DMS153 treated with DMSO at 0.1 percent for 48 hours (cell line): ENCODE results near the gene DNM3.

Experiments
- DNase-seq: peaks from one replicate; lab custom pipeline; 2025; ENCODE audit not compliant: unreplicated experiment; lab: John Stamatoyannopoulos, UW

Gene DNM3

DNA sequence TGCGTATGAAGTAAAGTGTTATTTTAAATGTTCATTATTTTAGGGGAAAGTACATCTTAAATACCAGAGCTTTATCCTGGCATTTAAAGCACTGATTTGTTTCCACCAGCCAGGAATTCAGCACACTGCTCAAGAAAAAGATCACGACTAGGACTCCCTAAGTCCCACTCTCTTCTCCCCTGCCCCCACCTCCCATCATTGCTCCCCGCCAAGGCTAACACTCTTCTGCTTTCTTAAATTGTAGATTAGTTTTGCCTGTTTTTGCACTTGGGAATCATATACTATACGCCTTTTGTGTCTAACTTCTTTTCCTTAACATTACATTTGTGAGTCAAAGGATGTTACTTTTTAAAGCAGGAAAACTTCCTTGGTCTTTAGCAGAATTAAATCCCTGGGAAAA, 541.7 kb downstream of the DNM3 start:
- no peak for DNase-seq

DNA sequence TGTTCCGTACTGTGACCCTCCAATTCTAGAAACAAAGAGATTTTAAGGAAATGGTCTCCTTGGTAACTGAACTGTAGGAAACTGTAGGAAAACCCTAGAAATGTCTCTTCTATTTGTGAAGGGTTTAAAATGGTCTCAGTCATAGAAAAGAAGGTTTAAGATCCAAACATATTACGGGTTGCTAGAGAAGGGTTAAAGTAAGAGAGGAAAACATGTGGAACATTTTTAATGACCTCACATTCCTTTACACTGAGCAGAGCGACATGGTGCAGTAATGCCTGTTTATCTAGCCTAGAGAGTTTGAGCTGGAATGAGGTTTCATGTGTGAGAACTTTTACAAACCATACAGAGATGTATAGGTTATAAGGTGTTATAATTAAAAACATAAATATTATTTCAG, 542.2 kb downstream of the DNM3 start:
- no peak for DNase-seq

DNA sequence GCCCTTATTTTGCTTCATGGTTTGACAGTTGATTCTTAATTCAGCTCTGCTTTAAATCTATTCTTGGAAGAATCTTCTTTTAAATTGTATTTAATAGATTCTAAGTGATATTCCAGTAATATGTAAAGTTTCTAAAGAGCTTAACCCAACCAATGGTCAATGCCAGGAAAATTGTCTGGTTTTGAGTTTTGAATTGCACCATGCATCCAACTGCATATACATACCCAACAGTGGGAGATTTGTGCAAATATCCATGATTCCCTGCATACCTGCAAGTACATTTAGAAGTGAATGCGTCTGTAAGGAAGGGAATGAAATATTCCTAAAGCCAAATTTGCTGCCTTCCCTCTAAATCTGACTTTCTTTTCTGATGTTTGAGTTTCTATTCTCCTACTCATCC, 543.4 kb downstream of the DNM3 start:
- DNase-seq: no peak

DNA sequence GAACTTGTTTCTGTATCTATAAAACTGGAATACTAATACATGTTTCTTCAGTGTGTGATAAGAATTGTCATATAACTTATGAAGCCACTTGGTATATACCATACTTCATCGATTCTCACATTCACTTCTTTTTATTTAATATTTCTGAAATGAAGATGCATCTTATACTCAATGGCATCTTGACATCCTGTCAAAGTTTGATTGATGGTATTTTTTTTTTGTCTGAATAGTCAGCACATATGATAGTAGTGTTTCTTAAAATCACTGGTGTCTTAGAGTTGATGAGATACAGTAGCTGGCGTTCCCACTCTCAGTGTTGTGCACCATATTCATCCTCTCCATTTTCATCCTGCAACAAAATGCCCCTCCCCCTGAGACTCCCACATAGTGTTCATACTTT, 544.7 kb downstream of the DNM3 start:
- no peak for DNase-seq

DNA sequence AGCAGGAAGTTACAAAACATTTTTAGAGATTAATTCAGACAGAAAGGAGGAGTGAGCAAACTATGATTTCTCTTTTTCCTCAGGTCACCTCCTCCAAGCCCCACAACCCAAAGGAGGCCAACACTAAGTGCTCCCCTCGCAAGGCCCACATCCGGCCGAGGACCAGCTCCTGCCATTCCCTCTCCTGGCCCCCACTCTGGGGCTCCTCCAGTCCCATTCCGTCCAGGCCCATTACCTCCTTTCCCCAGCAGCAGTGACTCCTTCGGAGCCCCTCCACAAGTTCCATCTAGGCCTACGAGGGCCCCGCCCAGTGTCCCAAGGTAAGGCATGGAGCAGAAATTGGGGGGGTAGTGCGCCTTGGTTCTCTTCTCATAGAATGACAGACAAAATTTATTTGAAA, 547.2 kb downstream of the DNM3 start:
- DNase-seq: no peak

DNA sequence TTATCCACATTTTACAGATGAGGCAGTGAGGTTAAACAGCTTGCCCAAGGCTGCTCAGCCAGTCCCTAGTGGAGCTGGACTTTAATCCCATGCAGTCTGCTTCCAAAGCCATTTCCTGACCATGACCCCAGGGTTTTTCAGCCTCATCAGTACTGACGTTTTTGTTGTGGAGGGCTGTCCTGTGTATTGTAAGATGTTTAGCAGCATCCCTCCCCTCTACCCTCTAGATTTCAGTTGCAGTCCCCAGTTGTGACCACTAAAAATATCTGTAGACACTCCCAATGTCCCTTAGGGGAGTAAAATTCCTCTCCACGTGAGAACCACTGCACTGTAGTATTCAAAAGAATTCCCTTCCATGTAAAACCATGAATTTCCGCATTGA, 549.0 kb downstream of the DNM3 start:
- DNase-seq: no peak

DNA sequence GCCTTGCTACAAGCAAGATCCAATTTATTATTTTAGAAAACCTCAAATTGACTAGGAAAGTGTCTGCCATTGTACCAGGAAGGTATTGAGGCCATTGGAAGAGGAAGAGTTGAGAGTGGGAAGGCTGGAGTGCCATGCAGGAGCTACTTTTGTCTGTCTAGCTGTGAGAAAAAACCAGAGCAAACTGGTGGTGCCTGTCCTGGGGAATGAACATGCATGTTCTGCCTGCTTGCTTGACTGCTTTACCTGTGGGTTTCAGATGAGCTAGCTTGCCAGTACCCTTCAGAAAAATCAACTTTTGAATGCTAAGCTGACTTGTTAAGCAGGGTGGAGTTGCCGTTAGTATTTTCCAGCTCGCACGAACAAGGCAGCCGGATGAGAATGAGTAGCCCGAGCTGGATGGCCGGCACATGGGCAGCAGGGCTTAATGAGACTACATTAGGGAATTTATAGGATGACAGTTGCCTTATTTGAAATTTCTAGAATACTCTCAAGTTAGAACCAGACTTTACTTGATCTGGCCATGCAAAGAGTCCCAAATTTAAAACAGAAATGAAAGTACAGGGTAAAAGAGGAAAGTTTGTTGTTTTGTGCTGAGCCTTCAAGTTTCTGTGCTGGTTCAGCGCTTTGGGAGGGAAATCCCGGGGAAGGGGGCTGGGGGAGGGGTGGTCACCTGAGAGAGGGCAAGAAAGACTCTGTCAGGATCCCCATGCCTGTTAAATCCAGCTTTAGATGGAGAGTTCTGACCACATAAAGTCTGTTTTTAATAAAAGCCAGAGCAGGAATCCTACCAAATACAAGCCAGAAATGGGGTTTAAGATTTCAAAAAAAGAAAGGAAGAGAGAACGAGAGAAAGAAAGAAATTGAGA, 549.6 kb downstream of the DNM3 start:
- DNase-seq: no peak

DNA sequence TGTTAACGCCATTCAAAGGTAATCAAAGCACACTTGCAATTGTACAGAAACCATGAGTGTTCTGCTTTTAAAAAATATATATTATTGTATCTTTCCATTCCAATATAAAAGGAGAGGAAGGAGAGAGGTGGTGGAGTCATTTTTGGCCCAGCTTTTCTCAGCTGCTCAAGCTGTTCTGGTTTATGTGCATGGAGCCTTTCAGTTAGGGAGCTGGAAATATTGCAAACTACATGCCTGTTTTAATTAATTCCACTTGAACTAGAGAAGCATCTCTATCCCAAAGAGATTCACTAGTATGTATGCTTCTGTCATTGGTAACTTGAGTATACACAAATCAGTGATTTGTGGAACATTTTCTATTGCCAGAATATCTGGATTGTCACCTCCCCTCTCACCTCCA, 550.7 kb downstream of the DNM3 start:
- no peak for DNase-seq

DNA sequence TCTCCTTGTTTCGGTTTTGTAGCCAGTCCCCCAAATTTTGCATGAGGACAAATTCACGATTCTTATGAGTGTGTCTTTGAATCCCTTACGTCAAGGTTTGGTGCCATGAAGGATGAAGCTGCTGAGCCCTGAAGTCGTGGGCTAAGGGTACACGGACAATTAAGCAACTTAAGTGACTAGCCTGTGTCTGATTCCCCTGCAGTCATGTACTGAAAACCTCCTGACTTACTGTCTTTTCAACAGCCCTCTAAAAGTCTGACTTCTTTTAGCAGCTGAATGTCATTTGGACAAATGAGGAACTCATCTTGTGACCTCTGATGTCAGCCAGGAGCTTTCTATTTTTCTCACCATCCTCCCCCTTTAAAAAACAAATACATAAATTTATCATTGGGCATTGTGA, 552.1 kb downstream of the DNM3 start:
- DNase-seq: no peak

DNA sequence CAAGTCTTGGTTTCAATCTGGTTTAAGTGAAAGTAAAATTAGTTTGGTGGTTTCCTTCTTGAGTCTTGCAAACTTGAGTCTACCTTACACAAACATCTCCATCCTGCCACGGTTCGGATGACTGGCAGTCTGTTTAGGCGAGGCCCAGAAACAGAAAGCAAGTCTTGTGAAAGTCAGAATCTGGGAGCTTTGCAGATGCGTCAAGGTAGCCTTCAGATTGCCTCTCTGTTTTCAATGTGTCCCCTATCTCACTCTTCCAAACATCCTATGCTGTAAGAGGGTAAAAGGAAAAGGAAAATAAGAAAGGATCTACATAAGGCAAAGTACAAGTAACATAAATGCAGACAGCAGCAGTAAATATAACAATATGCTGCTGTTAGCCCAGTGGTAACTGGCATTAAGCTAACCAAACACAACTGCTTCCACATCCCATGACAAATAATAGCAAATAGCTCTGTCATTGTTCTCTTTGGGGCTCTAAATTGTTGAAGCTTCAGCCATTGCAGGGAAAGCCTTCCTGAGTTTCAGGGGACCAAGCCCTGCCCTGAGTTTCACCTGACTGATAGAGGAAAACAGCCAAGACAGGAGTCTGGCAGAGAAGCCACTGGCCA, 552.9 kb downstream of the DNM3 start:
- DNase-seq: no peak

DNA sequence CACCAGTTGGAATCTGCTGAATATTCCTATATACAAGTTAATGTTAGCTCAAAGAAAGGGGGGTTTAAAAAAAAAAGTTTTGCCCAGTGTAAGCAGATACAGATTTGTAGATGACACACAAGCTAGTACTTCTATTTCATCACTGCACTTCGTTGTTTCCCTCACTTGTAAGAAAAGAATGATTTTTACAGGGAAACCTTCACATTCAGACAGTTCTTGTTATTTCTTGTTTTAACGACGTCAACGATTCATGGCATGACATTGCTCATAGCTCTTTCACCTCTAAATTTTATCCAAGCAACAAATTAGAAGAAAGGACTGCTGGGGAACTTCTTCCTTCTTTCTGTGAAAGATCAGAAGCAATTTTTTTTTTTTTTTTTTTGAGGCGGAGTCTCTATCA, 553.5 kb downstream of the DNM3 start:
- DNase-seq: no peak

DNA sequence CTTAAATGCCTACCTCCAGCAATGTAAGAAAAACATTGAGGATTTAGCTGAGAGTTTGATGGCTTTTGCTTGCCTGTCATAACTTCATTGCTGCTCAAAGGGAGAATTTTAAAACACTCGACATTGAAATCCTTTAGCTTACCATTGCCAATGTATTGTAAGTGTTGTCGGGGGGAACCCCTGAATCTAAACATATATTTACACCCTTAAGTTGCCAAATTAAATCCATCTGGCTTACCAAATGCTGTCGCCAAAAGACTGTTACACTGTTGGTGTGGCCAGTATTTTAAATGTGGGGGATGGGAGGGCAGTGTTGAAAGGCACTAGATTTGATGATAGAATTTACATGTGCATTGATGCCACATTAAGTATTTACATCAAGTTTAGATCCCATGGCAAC, 554.3 kb downstream of the DNM3 start:
- DNase-seq: no peak

DNA sequence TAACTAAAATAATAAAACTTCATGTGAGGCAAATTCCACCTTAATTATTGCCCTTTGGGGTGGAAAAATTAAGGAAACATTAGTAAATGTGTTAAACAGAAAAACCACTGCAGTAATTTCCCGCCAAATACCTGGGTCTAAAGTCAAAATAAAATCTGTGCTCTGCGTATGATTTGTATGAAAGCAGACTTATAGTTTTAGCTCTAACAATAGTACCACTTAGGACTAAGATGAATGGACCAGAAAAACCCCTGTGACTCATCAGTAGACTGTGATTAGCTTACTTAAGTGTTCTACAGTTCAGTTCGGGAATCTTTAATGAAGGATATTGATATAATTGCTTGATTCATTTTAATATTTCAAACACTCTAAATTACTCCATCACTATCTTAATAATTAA, 555.9 kb downstream of the DNM3 start:
- no peak for DNase-seq

DNA sequence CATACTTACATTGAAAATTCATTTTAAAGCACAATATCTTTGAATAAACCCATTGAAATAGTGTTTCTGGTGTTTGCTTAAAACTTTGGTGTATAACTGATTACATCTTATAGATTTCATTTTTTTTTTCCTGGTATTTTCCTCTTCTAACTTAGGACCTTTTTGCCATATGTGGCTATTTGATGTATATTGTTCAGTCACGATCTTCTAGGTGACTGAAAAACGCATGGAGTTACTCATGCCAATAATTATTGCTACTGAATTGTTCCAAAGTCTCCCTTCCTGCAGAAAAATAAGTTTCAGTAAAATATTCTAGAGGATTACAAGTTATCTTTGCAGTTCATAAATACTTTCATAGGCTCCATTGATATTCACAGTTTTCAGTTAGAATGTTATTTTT, 556.3 kb downstream of the DNM3 start:
- no peak for DNase-seq

DNA sequence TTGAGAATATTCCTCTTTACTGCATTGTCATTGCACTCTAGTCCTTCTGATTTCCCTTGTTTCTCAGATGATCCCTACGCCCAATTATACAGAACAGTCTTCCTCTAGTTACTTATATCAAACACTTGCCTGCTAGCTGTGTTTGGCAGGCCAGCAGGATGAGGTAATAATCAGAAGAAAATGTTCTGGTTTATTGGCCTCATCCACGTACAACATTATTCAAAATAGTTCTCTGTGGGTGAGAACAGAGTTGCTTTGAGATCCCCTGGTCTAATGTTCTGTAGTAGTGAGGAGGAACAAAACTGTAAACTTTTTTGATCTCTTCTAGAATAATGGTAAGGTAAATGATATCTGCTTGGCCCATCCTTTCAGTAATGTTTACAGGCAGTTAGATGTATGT, 556.9 kb downstream of the DNM3 start:
- no peak for DNase-seq

DNA sequence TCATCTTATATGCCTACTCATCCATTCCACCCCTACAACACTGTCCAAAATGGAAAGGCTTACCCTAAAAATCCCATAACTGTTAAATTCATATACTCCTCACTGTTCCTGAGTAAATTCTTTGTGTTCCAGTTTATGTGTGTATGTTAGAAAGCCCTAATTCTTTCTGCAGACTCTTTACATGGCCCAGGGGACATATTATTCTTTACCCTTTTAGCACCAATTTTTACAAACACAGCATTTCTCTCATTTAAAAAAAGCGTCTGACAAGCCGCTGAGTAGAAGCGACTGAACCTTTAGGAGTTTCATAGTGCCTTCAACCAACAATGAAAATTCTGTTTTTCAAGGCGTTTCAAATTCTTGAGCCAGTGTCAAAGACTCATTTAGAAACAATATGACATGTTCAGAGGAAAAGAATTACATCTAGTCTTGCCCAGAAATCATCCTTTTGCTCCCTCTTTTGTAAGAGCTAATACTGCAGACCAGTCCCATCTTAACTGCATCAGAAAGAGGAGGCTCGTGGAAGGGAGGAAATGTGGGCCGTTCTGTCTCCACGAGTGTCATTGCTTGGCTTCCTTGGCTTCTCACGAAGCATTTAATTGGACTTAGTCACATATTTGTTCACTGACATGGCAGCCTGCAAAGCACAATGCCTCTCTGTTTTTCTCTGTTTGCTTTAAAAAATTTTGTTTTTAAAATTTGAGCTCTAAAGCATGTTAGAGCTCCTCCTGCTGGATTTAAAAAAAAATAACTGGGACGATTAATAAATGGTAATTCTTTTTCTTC, 557.9 kb downstream of the DNM3 start:
- peak; percentile 85 for DNase-seq

DNA sequence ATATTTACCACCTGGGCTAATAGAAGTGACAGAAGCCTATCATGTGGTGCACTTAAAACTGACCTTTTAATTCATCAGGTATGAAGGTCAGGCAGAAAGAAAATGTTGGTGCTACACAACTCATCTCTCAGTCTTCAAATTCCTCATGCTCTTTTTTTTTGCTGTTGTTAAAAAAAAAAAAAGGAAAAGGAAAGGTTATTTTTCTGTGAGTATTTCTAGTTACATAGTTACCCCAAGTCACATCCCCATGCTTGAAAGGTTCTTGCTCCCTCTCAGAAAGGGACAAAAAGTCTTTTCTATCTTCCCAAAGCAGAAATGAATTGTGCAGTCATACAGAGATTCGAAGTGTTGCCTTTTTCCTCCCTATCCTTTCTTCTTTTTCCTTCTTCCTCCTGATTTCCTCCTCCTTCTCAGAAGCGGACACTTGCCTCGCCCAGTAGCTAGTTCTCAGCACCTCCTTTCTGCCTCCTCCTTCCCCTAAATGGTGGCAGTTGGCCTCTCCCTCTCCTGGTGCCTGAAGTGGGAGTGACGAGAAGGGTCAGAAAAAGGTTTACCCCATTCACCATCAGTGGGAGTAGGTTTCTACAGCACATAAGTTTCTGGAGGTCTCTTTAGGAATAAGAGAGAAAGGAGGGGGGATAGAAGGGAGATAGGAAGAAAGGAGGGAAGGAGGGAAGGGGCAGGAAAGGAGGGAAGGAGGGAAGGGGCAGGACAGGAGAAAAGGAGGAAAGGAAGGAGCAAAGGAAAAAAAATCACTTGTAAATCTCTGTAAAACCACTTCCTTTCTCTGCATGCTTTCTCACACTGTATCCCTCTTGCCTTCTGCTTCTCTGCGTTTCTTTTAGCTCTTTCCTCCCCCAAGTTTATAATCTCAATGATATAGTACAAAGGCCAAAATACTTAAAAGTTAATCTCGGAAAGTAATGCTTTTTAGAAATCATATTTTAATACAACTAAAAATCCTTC, 558.7 kb downstream of the DNM3 start:
- DNase-seq: no peak

DNA sequence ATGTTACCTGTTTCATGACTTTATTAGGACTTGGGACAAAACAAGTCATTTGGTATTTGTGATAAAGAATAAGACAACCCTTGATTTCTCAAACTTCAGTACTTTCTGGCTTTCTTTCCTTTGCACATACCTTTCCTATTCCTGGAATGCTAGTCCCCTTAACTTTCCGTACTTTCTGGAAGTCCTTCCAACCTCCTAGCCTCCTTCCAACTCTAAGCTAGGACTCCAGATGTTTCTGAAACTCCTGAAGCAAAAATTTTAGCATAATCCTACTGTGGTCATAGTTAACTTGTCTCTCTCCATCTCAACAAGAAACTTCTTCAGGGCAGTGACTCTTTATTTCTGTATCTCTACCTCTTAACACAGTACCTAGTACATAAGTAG, 559.4 kb downstream of the DNM3 start:
- no peak for DNase-seq

DNA sequence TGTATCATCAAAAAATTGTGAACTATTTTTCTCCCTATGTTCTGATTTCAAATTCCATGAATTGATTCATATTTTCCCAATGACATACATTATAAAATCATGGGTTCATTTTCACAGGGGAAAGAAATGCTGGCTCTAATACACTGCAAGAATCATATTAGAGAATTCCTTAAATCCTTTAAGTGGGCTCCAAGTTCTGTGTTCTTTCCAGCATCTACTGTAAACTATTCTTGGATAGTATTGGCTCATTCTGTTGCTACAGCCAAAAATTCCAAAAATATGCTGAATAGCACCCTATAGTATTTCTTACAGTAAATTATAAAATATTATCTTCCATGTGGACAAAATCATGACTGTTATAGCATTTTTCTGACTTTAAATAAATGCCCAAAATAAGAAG, 560.2 kb downstream of the DNM3 start:
- no peak for DNase-seq

DNA sequence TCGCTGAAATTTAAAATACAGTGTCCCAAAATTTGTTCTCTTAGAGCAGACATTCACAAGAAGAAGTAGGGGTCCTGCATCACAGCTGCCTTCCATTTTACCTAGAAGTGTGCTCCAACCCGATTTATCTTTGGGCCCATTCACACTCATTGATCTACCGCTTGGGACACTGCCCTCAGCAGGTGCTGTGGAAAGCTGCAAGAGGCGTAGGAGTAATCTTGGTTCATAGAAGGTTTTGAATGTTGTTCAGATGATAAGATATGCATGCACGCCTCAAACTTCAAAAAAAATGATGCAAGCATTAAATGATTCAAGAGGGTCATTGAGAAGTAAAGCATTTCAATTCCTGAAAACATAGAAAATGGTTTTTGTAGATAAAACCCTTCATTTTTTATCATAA, 560.6 kb downstream of the DNM3 start:
- DNase-seq: no peak
